OCI-LY1 (cell line): Measurements from ENCODE around the gene SLIT3.

Experiments used
- H2AFZ ChIP-seq: fragments of 200-600 bp; sonication (generic), shearing (Covaris generic); 2 replicates; pipeline ENCODE4 v1.6.0; 2014; ENCODE audit warnings: antibody characterized with exemption, mild to moderate bottlenecking, low read length
- H3F3A ChIP-seq: fragments of 200-600 bp; sonication (generic), shearing (Covaris generic); 2 replicates; pipeline ENCODE4 v1.6.0; 2014; ENCODE audit warnings: mild to moderate bottlenecking, antibody characterized with exemption, low read length, moderate library complexity; ENCODE audit not compliant: insufficient read depth
- H3K27ac ChIP-seq: fragments of 200-600 bp; sonication (generic); 2 replicates; pipeline ENCODE4 v1.5.1; 2014; ENCODE audit warnings: low read length, mixed run types, mild to moderate bottlenecking, low read depth; ENCODE audit not compliant: poor library complexity, severe bottlenecking
- H3K27me3 ChIP-seq: fragments of 200-600 bp; sonication (generic); 2 replicates; pipeline ENCODE4 v1.6.0; 2014; ENCODE audit warnings: antibody characterized with exemption, mild to moderate bottlenecking, low read length, moderate library complexity; ENCODE audit not compliant: insufficient read depth
- H3K36me3 ChIP-seq: fragments of 200-600 bp; sonication (generic); 2 replicates; pipeline ENCODE4 v1.6.1; 2014; ENCODE audit warnings: mild to moderate bottlenecking, antibody characterized with exemption, low read length, moderate library complexity, mixed read lengths; ENCODE audit not compliant: insufficient read depth
- H3K4me1 ChIP-seq: fragments of 200-600 bp; sonication (generic); 2 replicates; pipeline ENCODE4 v1.5.1; 2014; ENCODE audit warnings: mild to moderate bottlenecking, low read length, moderate library complexity; ENCODE audit not compliant: insufficient read depth, severe bottlenecking
- H3K4me2 ChIP-seq: fragments of 200-600 bp; sonication (generic), shearing (Covaris generic); 2 replicates; pipeline ENCODE4 v1.6.1; 2014; ENCODE audit warnings: low read length
- H3K4me3 ChIP-seq: fragments of 200-600 bp; sonication (generic); 2 replicates; pipeline ENCODE4 v1.5.1; 2014; ENCODE audit warnings: low read length, low read depth, mild to moderate bottlenecking, mixed read lengths; ENCODE audit not compliant: poor library complexity, severe bottlenecking
- H3K79me2 ChIP-seq: fragments of 200-600 bp; shearing (Covaris generic); 2 replicates; pipeline ENCODE4 v1.6.1; 2016; ENCODE audit warnings: mixed run types, low read length, mixed read lengths; ENCODE audit not compliant: insufficient read depth
- H3K9ac ChIP-seq: fragments of 200-600 bp; sonication (generic), shearing (Covaris generic); 2 replicates; pipeline ENCODE4 v1.6.1; 2014; ENCODE audit warnings: mild to moderate bottlenecking, low read length, mixed read lengths
- H3K9me2 ChIP-seq: fragments of 200-600 bp; sonication (generic), shearing (Covaris generic); 2 replicates; pipeline ENCODE4 v1.6.1; 2014; ENCODE audit warnings: low read depth, mild to moderate bottlenecking, low read length, mixed read lengths
- H3K9me3 ChIP-seq: fragments of 200-600 bp; shearing (Covaris generic); 2 replicates; pipeline ENCODE4 v1.6.1; 2014; ENCODE audit warnings: low read length, mixed read lengths
- H4K20me1 ChIP-seq: fragments of 200-600 bp; sonication (generic), shearing (Covaris generic); 2 replicates; pipeline ENCODE4 v1.6.0; 2016; ENCODE audit warnings: mild to moderate bottlenecking, low read length; ENCODE audit not compliant: insufficient read depth
- CTCF ChIP-seq: fragments of 200-600 bp; sonication (generic), shearing (Covaris generic); IDR thresholded peaks from 2 replicates; pipeline ENCODE4 v1.5.1; 2017; ENCODE audit warnings: mild to moderate bottlenecking, antibody characterized with exemption, low read length, moderate library complexity, mixed read lengths
- EZH2 ChIP-seq: fragments of 200-600 bp; sonication (generic), shearing (Covaris generic); IDR thresholded peaks from 2 replicates; pipeline ENCODE4 v1.8.0; 2017; ENCODE audit warnings: borderline replicate concordance, mixed run types, mild to moderate bottlenecking, antibody characterized with exemption, low read length, moderate library complexity, mixed read lengths

SLIT3 gene

GRCh38 chr5:169173372-169173771, 127.6 kb downstream of the SLIT3 start:
- Histone ChIP-seq H3K36me3 (no peaks in the 10 kb centered on the region), H3K9me2 (no peaks in the 10 kb centered on the region), H2AFZ (no peak overlapping the region), H3K27me3 (no peaks in the 10 kb centered on the region), H3K79me2 (no peaks in the 10 kb centered on the region), H3K27ac (no peak overlapping the region), H3K9me3 (no peaks in the 10 kb centered on the region), H3K4me3 (no peak overlapping the region), H3K4me2 (no peak overlapping the region), H4K20me1 (no peaks in the 10 kb centered on the region), H3K4me1 (no peaks in the 10 kb centered on the region), H3F3A (no peaks in the 10 kb centered on the region), H3K9ac (no peak overlapping the region)
- no peak for TF ChIP-seq EZH2
- no peak for TF ChIP-seq CTCF

GRCh38 chr5:169171515-169171914, 129.4 kb downstream of the SLIT3 start:
- H3K4me2 ChIP-seq = no peak overlapping the region
- no peaks in the 10 kb centered on the region for H3K4me1 ChIP-seq
- H3F3A ChIP-seq = no peaks in the 10 kb centered on the region
- no peaks in the 10 kb centered on the region for H3K27me3 ChIP-seq
- no peak overlapping the region for H3K27ac ChIP-seq
- H3K9me2 ChIP-seq = no peaks in the 10 kb centered on the region
- no peaks in the 10 kb centered on the region for H3K79me2 ChIP-seq
- no peak overlapping the region for H3K9ac ChIP-seq
- TF ChIP-seq CTCF (no peak), EZH2 (no peak)
- H2AFZ ChIP-seq = no peak overlapping the region
- H4K20me1 ChIP-seq = no peaks in the 10 kb centered on the region
- no peaks in the 10 kb centered on the region for H3K36me3 ChIP-seq
- no peak overlapping the region for H3K4me3 ChIP-seq
- H3K9me3 ChIP-seq = no peaks in the 10 kb centered on the region

GRCh38 chr5:169169783-169170182, 131.2 kb downstream of the SLIT3 start:
- Histone ChIP-seq H3K9me2 (no peaks in the 10 kb centered on the region), H3K4me3 (no peak overlapping the region), H3F3A (no peaks in the 10 kb centered on the region), H3K79me2 (no peaks in the 10 kb centered on the region), H3K27me3 (no peaks in the 10 kb centered on the region), H2AFZ (no peak overlapping the region), H3K4me2 (no peak overlapping the region), H3K9ac (no peak overlapping the region), H3K4me1 (no peaks in the 10 kb centered on the region), H3K36me3 (no peaks in the 10 kb centered on the region), H3K27ac (no peak overlapping the region), H4K20me1 (no peaks in the 10 kb centered on the region), H3K9me3 (no peaks in the 10 kb centered on the region)
- TF ChIP-seq CTCF (no peak), EZH2 (no peak)
